A549 treated with ZK216348 at 1 μM for 4 hours (cell line): Measurements from ENCODE around the gene NXT2. TPM values are rescaled to one million over a fixed set of nuclear protein-coding genes. Genes with fewer than 3 reads are reported as not detected.

ENCODE experiments used
- total RNA-seq: library from RNA; stranded (reverse); fragments of 200-300 nt; extraction: Qiagen RNA extraction; gene quantifications from 5 replicates; pipeline ENCODE4 v1.2.3, GENCODE V29; 2022; ENCODE audit warnings: low read depth

NXT2 gene
- total RNA-seq = 5.9 to 14.3 TPM (median 8.5 TPM) in 5 replicates

GRCh38 chrX:109536439-109537323 is at the start of gene NXT2:
TSS of gene NXT2 (plus strand) at chrX:109536844. CDS start at chrX:109537007, 163 bp downstream.

Other genes starting within 250 kb of the NXT2 start
- not detected in 5 replicates for gene GUCY2F, start 54.8 kb upstream of the NXT2 start, total RNA-seq
- 0.09 to 0.22 TPM (median 0.15 TPM) in 3 of 5 replicates, not detected in the others for gene KCNE5, start 88.3 kb downstream of the NXT2 start, total RNA-seq
- gene ACSL4, start 196.4 kb downstream of the NXT2 start, total RNA-seq = 13.5 to 34.0 TPM (median 24.8 TPM) in 5 replicates